C4-2B (cell line): ENCODE data around the gene TMEM266.

ENCODE experiments used
- CTCF ChIP-seq: fragments of 450-650 bp; conservative IDR thresholded peaks from 2 replicates; pipeline ENCODE4 v1.5.1; 2017; ENCODE audit warnings: mild to moderate bottlenecking
- ZFX ChIP-seq: fragments of 450-650 bp; IDR thresholded peaks from 2 replicates; pipeline ENCODE4 v1.6.1; 2017

GRCh38 chr15:76064375-76064774 is 4.6 kb downstream of the TMEM266 start:
- TF ChIP-seq CTCF = no peak
- TF ChIP-seq ZFX = no peak
